ENCODE results near the gene USP46.

USP46 gene

GRCh38 chr4:52657618-52658501, 1.2 kb downstream of the USP46 start:
- H3K27ac ChIP-seq = 0 out of 2 replicates have a peak overlapping the region, but pooled peaks have one; percentile 10
- no peak for TF ChIP-seq ZFX (IDR thresholded peaks at IDR 0.05)
- no peak for TF ChIP-seq CTCF (conservative IDR thresholded peaks at IDR 0.05)

DNA sequence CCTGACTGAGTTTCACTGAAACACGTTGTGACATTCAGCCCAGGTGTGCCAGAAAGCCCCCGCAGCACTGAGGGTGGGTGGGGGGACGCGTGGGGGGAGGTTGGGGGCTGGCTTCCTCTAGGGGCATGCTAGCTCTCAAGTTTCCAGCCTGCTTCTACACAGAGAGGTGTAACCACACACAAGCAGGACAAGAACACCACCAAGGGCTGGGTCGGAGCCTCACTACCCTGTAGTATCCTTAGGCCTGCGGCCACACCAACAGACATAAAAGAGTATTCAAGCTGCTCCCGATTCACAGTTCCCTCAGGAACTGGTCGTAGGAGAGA, 1.8 kb downstream of the USP46 start:
- no peak for TF ChIP-seq CTCF (conservative IDR thresholded peaks at IDR 0.05)
- no peak for TF ChIP-seq ZFX (IDR thresholded peaks at IDR 0.05)
- 0 out of 2 replicates have a peak overlapping the region, but pooled peaks have one; percentile 10 for H3K27ac ChIP-seq

DNA sequence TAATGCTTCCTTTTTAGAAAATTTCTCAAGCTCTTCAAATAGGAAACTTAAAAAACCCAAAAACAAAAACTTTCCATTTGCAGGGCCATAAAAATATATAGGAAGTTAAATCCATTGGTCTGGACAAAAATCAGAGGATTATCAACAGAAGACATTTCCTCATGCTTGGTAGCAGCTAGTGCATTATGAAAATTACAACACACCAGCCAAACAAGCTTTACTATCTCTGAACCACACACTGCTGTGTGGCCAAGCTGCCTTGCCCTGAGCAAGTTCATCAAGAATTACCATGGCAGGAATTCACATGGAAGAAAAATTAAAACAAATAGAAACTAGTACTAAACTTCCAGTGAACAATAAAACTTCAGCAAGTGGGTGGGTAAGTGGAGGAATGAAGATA, 3.6 kb downstream of the USP46 start:
- TF ChIP-seq CTCF (conservative IDR thresholded peaks at IDR 0.05) (no peak), ZFX (IDR thresholded peaks at IDR 0.05) (no peak)
- no peak overlapping the region for H3K27ac ChIP-seq

- H3K27ac ChIP-seq = no peak overlapping the region
- TF ChIP-seq CTCF (conservative IDR thresholded peaks at IDR 0.05) (no peak), ZFX (IDR thresholded peaks at IDR 0.05) (no peak)
These were observed 7.0 kb downstream of the USP46 start for GRCh38 chr4:52651996-52652672.

GRCh38 chr4:52648836-52649235, 10.3 kb downstream of the USP46 start:
- H3K27ac ChIP-seq = no peak overlapping the region
- TF ChIP-seq ZFX (IDR thresholded peaks at IDR 0.05) (no peak), CTCF (conservative IDR thresholded peaks at IDR 0.05) (no peak)

DNA sequence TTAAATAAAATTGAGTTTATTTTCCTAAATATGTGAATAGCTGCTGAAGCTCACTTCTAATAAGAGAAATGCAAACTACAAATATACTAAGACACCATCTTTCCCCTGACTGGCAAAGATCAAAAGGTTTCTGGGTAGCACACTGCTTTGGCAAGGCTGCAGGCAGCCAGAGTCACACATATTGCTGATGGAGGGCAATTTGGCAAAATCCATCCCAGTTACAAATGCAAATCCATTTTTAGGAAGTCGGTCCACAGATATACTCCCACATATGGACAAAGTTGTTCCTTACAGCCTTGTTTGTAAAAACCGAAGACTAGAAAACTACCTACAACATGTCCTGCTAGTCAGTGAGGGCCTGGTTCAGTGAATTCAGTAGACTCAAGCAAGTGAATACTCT, 12.4 kb downstream of the USP46 start:
- no peak overlapping the region for H3K27ac ChIP-seq
- TF ChIP-seq ZFX (IDR thresholded peaks at IDR 0.05) (no peak), CTCF (conservative IDR thresholded peaks at IDR 0.05) (no peak)

DNA sequence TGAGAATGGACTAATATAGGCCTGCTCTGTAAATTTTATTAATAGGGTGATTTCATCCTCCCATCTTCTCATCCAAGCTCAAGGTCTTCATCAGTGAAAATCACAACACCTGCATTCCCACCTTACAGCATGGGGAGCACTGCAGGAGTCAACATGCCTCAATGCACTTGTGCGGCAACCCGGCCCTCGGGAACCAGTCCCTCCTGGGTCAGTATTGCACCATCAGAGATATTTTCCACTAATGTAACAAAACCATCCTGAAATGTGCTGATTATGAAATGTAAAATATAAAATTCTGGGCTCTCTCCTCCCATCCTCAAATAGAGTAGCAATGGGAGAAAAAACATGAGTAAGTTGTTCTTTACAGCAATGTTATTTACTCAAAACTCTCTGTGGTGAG, 13.0 kb downstream of the USP46 start:
- no peak overlapping the region for H3K27ac ChIP-seq
- no peak for TF ChIP-seq CTCF (conservative IDR thresholded peaks at IDR 0.05)
- no peak for TF ChIP-seq ZFX (IDR thresholded peaks at IDR 0.05)
